C4-2B (cell line): Measurements from ENCODE around the gene TRMT2A.

Experiments
- ZFX ChIP-seq: fragments of 450-650 bp; IDR thresholded peaks from 2 replicates; pipeline ENCODE4 v1.6.1; 2017
- TF ChIP-seq, protein P1 (sequence below): fragments of 450-650 bp; conservative IDR thresholded peaks from 2 replicates; pipeline ENCODE4 v1.5.1; 2017; ENCODE audit warnings: mild to moderate bottlenecking

DNA sequence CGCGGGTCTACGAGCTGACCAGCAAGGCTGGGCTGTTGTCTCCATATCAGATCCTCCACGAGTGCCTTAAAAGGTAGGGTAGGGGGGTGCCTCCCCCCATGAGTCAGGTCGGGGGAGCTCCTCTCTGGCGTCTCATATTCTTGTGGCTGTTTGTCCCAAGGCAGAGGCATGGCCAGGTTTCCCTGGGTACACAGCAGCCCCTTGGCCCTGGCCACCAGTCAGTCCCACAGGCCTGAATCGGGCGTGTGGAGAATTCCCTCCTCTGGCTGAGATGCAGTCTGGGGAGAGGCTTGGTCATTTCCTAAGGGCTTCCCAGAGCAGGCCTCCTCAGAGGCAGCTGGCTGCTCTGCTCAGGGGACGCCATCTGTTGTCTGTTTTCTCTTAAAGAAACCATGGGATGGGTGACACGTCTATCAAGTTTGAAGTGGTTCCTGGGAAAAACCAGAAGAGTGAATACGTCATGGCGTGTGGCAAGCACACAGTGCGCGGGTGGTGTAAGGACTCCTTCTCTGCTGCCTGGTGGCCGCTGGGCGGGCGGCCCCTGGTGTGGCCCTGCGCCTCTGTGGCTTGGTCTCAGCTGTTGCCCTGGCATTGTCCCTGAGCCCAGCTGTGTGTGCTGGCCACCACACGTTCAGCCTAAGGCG lies 10.7 kb downstream of the TRMT2A start:
- TF ChIP-seq, protein P1, sequence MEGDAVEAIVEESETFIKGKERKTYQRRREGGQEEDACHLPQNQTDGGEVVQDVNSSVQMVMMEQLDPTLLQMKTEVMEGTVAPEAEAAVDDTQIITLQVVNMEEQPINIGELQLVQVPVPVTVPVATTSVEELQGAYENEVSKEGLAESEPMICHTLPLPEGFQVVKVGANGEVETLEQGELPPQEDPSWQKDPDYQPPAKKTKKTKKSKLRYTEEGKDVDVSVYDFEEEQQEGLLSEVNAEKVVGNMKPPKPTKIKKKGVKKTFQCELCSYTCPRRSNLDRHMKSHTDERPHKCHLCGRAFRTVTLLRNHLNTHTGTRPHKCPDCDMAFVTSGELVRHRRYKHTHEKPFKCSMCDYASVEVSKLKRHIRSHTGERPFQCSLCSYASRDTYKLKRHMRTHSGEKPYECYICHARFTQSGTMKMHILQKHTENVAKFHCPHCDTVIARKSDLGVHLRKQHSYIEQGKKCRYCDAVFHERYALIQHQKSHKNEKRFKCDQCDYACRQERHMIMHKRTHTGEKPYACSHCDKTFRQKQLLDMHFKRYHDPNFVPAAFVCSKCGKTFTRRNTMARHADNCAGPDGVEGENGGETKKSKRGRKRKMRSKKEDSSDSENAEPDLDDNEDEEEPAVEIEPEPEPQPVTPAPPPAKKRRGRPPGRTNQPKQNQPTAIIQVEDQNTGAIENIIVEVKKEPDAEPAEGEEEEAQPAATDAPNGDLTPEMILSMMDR = no peak
- TF ChIP-seq ZFX = no peak
